GM18498 (cell line): ENCODE results near the gene TAF3.

Experiments used
- ATAC-seq: cut with Tn5 transposase; IDR thresholded peaks from one replicate; pipeline ENCODE4 v1.9.1; 2021; ENCODE audit warnings: mild to moderate bottlenecking, moderate library complexity; ENCODE audit not compliant: unreplicated experiment

Gene TAF3

GRCh38 chr10:8043569-8044306 is 225.4 kb downstream of the TAF3 start:
- peak; percentile 34 for ATAC-seq

DNA sequence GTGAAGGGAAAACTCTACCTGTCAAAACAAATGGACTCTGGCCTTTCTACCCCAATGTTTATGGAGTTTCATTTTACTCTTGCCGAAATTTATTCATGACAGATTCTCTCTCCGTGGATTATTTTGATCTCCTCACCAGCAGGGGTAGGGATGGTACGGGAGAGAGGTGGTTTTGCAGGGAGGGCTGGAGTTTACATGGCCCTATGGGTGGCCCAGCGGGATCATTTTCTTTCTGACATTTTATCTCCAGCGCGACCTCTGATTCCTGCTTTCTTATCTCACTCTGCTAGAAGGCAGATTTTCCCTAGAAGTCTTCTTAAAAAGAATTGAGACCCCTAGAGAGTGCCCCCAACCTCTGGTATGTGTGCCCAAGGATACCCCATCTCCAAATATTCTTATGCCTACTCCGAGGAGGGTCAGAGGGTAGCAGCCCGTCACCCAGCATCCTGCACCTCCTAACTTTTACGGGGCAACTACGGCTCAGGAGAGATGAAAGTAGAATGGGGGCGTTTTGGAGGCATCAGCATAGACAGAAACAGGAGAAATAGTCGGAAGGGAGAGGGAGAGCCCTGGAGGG is 226.1 kb downstream of the TAF3 start:
- no peak for ATAC-seq

GRCh38 chr10:8044908-8045725 is 226.8 kb downstream of the TAF3 start:
- ATAC-seq = no peak

GRCh38 chr10:8045726-8046494 is 227.6 kb downstream of the TAF3 start:
- no peak for ATAC-seq

- no peak for ATAC-seq
These were observed 229.4 kb downstream of the TAF3 start for GRCh38 chr10:8047452-8048280.

- no peak for ATAC-seq
These were observed 230.1 kb downstream of the TAF3 start for GRCh38 chr10:8048281-8049008.

DNA sequence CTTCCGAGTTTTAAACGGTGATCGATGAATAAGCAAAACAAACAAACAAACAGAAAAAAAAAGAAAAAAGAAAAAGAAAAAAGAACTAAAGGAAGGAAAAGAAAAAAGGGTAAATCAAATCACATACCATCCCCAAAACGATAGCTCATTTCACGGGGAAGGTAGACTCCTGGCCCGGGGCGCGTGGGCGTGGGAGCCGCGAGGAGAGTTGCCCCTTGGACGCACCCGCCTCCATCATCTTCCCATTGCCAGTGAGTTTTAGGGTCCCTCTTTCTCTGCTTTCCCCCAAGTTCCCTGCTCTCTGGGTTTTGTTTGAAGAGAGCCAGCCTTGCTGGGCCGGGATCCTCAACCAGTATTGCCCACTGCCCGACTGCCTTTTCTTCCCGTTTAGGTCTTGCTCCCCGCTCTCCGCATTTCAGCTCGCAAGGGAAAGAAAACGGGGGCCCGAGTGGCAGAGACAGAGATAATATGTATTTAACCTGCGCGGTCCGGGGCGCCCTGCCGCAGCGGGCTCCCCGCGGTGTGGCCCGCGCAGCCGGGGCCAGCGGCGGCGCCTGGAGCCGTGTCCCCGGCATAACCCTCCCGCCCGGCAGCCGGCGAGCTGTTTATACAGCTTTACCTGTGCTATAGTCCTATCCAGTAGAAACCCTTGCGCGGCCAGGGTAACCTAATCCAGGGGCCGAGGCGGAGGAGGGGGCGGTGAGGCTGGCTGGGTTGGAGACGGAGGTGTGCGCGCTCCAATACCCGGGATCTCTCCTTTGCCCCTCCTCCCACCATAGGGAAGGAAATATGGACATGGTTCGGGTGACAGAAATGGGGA is 230.9 kb downstream of the TAF3 start:
- no peak for ATAC-seq

GRCh38 chr10:8049865-8050555 is 231.7 kb downstream of the TAF3 start:
- ATAC-seq = no peak

GRCh38 chr10:8050556-8051108 is 232.3 kb downstream of the TAF3 start:
- ATAC-seq = no peak

DNA sequence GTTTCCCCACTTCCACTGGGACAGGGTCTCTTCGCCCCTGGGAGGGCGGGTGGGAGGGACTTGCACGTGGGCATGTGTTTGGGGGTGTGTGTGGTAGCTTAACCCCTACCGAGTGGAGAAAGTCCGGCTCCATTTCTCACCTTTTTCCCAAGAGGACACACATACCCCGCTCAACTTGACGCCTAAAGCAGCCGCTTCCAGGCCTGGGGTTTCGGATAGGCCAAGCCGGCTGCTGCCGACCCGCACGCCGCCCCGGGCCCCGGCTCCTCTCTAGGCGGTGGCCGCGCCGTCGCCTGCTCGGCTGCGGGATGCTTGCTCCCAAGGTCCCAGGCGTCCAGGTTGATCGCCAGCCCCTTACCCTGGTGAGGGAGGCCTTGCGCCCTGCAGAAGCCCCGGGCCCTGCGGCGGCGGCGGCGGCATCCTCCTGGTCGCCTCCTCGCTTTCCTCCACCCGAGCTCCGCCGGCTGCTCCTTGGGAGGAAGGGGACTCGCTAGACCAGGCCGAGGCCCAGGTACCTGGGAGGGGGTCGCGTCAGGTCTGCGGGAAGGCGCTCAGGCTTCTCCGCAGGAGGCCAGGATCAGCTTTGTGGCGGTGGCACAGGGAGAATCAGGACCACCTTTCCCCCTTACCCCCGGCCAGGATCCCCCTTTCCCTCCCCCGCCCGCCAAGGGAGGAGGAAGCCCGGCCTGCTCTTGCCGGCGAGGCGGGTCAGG is 233.0 kb downstream of the TAF3 start:
- no peak for ATAC-seq

DNA sequence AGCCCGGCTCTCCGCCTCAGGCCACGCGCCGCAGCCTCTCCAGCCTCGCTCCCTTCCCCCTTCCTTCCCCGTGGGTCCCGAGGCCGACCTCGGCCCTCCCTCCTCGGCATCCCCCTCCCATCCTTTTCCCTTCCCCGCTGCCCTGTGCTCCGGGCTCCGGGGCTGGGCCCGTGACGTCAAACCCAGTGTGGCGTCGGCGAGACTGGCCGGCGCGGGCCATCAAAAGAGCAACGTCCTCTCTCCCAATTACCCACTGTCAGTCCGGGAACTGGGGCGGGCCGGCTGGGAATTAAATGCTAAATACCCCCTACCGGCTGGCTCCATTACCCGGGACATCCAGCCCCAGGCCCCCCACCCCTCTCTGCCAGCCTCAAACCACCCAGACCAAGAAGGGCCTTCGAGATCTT is 233.5 kb downstream of the TAF3 start:
- no peak for ATAC-seq

DNA sequence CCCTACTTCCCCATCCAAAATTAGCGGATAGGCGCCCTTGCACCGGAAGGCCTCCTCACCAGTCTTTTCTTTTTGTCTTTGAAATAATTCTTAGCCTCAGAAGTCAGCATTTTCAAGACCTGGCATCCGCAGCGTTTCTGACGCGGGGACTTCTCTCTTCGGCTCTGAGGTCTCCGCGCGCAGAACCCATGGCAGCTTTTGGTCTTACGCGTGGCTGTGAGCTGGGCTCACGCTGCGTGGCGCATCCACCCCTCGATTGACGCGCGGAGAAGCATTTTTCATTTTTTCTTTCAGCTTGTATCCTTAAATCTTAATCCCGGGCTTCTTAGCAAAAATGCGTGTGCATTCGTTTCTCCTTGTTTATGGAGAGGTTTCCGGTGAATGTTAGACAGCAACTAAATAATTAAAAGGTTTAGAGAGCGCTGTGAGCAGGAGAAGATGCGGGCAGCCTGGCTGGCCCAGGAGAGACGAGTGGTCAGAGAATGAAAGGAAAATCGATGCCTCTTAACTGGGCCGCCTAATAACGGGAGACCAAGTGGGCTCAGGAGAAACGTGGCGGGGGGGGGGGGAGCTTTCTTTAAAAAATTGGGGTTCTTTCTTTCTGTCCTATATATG is 234.1 kb downstream of the TAF3 start:
- no peak for ATAC-seq

- ATAC-seq = no peak
These were observed 234.7 kb downstream of the TAF3 start for GRCh38 chr10:8052956-8053445.

- ATAC-seq = peak; percentile 67
These were observed 235.3 kb downstream of the TAF3 start for GRCh38 chr10:8053446-8054243.

GRCh38 chr10:8054244-8054493 is 235.9 kb downstream of the TAF3 start:
- ATAC-seq = peak; percentile 15
